NCI-H345 (cell line): Measurements from ENCODE around the gene PPT2.
"Not testable (repeated sequence)": the region's sequence is repeated elsewhere in the genome, so short reads cannot be mapped to it uniquely, and the experiment has no call there.

Source experiments
- DNase-seq: peaks from one replicate; lab custom pipeline; 2025; lab: John Stamatoyannopoulos, UW

PPT2 gene

GRCh38 chr6:32189742-32190053 lies 35.8 kb downstream of the PPT2 start:
- DNase-seq = no peak

GRCh38 chr6:32190054-32190851 lies 36.3 kb downstream of the PPT2 start, which contains the start of gene PBX2:
Gene PBX2 (minus strand): TSS chr6:32190202. CDS start chr6:32189915, 287 bp downstream.
- peak; percentile 69 for DNase-seq

GRCh38 chr6:32190911-32191677 lies 37.2 kb downstream of the PPT2 start:
- no peak for DNase-seq

- no peak for DNase-seq
These were observed 38.0 kb downstream of the PPT2 start for GRCh38 chr6:32191696-32192607.

GRCh38 chr6:32192608-32193039 lies 38.7 kb downstream of the PPT2 start, which contains the start of gene GPSM3:
Gene GPSM3 (minus strand): TSS chr6:32192643. CDS start chr6:32192513, 130 bp downstream.
- no peak for DNase-seq

GRCh38 chr6:32193096-32193495 lies 39.2 kb downstream of the PPT2 start:
- not testable (repeated sequence) for DNase-seq

- no peak for DNase-seq
These were observed 40.4 kb downstream of the PPT2 start for GRCh38 chr6:32194388-32194787.

- peak; percentile 46 for DNase-seq
These were observed 41.1 kb downstream of the PPT2 start for GRCh38 chr6:32194825-32195651.

- peak; percentile 100 for DNase-seq
These were observed 41.6 kb downstream of the PPT2 start for GRCh38 chr6:32195652-32195901.

GRCh38 chr6:32195902-32196681 lies 42.2 kb downstream of the PPT2 start:
- DNase-seq = peak; percentile 74

GRCh38 chr6:32196682-32197616 lies 43.0 kb downstream of the PPT2 start:
- no peak for DNase-seq

GRCh38 chr6:32198345-32198696 lies 44.4 kb downstream of the PPT2 start:
- no peak for DNase-seq

GRCh38 chr6:32198866-32199265 lies 44.9 kb downstream of the PPT2 start:
- DNase-seq = no peak

- no peak for DNase-seq
These were observed 47.0 kb downstream of the PPT2 start for GRCh38 chr6:32200711-32201475.

- DNase-seq = no peak
These were observed 48.2 kb downstream of the PPT2 start for GRCh38 chr6:32202186-32202585.

- no peak for DNase-seq
These were observed 49.7 kb downstream of the PPT2 start for GRCh38 chr6:32203426-32204267.

GRCh38 chr6:32204268-32204715 lies 50.4 kb downstream of the PPT2 start:
- DNase-seq = no peak

GRCh38 chr6:32208996-32209395 lies 55.1 kb downstream of the PPT2 start:
- DNase-seq = no peak
